HG02610 (cell line): ENCODE data around the gene ECEL1.
"Not testable (repeated sequence)": the region's sequence is repeated elsewhere in the genome, so short reads cannot be mapped to it uniquely, and the experiment has no call there.

Experiments
- ATAC-seq: cut with Tn5 transposase; IDR thresholded peaks from one replicate; pipeline ENCODE4 v1.9.1; 2021; ENCODE audit warnings: mild to moderate bottlenecking, moderate library complexity; ENCODE audit not compliant: unreplicated experiment

The ECEL1 gene

DNA sequence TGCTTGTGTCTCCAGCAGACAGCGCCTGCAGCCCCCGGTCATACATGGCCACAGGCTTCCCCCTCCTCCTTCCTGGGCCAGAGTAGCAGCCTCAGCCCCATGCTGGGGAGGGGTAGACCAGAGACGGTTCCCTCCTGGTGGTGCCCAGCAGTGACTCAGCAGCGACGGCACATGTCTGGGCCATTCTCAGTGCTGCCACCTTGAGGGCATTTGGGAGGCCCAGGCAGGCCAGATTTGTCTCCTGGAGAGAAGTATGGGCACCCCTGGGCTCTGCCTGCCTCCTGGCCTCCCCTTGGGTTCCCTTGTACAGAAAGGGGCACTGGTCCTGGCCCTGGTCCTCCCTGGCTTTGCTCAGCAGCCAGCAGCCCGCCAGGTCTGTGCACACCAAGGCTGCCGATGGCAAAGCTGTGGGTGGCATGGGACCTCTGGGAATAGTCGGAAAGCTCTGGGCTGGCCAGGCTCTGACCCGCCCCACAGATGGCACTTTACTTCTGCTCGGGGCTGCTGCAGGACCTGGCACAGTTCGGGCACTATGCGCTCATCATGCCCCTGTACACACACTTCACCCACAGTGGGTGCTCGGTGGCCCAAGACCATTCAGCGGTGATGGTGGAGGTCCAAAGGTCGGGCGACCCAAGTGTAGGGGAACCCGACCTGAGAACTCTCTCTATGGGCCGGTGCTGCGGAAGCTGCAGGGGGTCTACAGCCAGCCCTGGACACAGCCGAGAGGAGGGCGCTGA lies 43.1 kb downstream of the ECEL1 start:
- no peak for ATAC-seq

- not testable (repeated sequence) for ATAC-seq
These were observed 43.8 kb downstream of the ECEL1 start for GRCh38 chr2:232443669-232444408.

GRCh38 chr2:232443047-232443446 lies 44.6 kb downstream of the ECEL1 start:
- ATAC-seq: not testable (repeated sequence)

DNA sequence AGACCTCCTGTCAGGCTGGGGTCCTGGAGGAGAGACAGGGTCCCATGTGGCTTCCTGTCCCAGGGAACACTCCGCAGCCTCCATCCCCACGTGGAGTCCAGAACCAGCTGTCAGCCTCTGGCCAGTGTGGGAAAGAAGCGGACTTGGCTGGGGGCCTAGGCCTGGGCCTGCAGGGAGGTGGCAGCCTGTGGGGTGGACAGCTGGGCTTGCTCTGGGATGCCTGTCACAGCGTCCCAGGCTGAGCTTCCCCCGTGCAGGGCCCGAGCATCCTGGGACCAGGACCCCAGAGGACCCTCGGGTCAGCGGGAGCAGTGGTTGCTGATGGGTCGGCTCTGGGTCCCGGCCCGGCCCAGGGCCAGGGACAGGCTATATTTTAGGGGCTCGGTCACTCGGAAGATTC lies 45.2 kb downstream of the ECEL1 start:
- ATAC-seq: not testable (repeated sequence)

- not testable (repeated sequence) for ATAC-seq
These were observed 45.7 kb downstream of the ECEL1 start for GRCh38 chr2:232441922-232442321.

DNA sequence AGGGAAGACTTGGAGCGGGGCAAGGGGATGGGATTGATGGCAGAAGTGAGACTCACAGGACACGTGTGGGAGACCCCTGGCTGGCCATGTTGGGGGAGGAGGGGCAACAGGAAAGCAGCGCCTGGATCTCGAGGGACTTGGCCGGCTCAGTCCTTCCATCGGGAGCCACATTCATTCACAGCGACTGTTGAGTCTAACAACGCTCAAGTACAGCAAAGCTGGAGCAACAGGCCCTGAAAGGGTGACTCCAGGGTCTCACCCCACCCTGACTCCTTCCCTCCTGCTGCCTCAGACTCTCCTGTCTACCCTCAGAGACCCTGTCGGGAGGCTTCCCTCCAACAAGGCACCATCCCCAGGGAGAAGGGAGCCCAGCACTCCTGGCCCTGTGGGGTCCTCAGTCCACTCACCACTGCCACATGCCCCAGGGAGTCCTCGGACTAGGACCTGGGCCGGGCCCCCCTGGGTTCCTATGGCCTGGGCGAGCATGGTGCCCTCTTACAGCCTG lies 46.4 kb downstream of the ECEL1 start:
- no peak for ATAC-seq

- ATAC-seq: peak; percentile 68
These were observed 47.2 kb downstream of the ECEL1 start for GRCh38 chr2:232440220-232441018.

DNA sequence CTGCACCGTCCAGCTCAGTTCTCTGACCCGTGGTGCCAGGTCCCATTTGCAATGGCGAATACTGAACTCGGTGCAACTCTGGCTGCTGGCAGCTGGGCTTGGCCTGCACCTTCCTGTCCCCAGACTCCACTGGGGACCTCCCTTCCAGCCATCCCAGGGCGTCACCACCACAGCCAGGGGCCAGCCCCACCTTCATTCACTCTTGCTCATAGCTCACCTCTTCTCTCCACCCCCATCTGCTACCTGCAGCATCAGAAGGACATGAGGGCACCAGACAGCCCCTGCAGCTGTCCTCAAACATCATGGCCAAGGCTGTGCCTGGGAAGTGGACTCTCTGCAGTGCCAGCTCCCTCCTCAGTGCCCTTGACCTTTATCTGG lies 47.9 kb downstream of the ECEL1 start:
- no peak for ATAC-seq

GRCh38 chr2:232438951-232439757 lies 48.5 kb downstream of the ECEL1 start:
- no peak for ATAC-seq

- ATAC-seq: no peak
These were observed 49.5 kb downstream of the ECEL1 start for GRCh38 chr2:232438091-232438490.

DNA sequence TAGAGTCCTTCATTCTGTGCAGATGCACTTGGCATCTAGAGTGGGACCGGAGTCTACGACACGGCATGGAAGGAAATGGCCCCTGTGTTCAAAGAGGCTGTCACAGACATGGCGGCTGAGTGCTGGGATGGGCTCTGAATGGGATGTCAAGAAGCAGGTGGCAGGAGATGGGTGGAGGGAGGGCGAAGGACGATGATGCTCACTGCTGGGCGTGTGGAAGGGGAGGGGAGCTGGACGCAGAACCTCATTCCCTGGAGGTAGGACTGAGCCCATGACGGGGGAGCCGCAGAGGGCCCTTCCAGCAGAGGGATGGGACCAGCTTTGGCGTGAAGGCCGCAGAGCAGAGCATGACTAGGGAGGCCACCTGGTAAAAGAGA lies 50.5 kb downstream of the ECEL1 start:
- ATAC-seq: no peak

DNA sequence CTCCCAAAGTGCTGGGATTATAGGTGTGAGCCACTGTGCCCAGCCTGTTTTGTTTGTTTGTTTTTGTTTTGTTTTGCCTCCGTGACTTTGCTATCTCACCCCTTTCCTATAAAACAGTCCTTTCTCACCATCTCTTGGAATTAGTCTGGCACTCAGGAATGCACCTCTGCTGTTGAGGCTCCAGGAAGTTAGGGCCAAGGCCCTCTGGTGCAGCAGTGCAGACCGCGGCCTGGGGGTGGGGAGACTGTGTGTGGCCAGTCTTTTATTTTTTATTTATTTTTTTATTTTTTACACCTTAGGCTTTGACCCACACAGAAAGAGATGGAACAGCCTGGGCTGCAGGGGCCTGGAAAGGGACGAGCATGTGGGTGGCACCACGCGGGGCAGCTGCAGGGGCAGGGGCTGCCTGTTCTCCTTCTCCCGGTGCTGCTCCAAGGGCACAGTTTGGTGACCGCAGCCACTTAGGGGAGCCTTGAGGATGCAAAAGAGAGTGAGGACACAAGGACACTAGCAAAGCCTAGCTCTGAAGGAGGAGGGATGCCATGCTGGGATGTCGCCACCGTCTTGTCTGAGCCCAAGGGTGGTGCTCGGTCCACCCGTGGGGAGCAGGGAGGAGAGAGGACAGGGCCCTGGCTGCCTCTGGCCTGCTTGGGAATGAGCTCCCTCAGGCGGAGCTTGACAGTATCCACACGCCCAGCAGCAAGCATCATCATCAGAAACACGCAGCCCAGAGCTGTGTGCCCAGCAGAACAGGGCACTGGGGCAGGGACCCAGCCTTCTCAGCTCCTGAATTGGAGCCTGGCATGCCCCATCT lies 51.0 kb downstream of the ECEL1 start:
- ATAC-seq: no peak

- no peak for ATAC-seq
These were observed 51.8 kb downstream of the ECEL1 start for GRCh38 chr2:232435805-232436204.

GRCh38 chr2:232435375-232435648 lies 52.3 kb downstream of the ECEL1 start:
- no peak for ATAC-seq

- ATAC-seq: no peak
These were observed 52.9 kb downstream of the ECEL1 start for GRCh38 chr2:232434563-232435374.

DNA sequence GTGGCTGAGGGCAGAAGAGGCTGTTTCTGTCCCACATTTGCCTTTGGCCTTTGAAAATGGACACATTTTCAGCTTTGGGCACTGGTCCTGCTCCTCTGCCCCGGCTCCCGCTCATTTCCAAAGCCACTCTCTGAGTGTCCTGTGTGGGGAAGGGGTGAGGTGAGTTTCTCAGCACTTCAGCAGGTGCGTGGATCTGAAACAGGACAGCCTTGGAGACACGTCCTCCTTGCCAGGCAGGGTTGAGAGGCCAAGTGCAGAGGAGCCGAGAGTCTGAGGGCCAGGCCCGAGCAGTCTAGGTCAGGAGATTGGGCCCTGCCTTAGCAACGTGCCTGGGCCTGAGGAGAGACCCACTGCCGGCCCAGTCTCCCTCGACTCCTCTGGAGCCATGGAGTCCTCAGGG lies 53.5 kb downstream of the ECEL1 start:
- ATAC-seq: no peak

DNA sequence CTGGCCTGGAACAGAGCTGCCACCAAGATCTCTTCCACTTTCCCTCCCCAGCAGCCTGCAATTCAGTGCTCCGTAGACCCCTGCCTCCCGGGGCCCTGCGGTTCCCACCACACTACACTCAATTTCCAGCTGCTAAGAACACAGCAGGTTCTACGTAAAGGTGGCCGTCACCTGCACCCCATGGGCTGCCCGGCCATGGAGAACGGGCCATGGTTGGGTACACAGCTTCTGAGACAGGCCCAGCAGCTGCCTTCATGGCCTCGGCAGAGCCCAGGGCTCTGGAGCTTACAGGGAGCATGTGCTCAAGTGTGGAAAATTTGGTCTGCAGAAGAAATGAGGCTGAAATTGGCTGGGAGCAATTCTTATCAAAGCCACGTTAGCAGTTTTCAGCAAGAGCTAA lies 54.0 kb downstream of the ECEL1 start:
- not testable (repeated sequence) for ATAC-seq

- ATAC-seq: no peak
These were observed 54.9 kb downstream of the ECEL1 start for GRCh38 chr2:232432598-232433184.
